ENCODE measurements around the gene S1PR1. TPM values are rescaled to one million over a fixed set of nuclear protein-coding genes. Genes with fewer than 3 reads are reported as not detected.

S1PR1 gene
- total RNA-seq, 1 donor from 2014 or later: 0.29 TPM

GRCh38 chr1:101240041-101240430, 3.2 kb downstream of the S1PR1 start:
- TF ChIP-seq CTCF (conservative IDR thresholded peaks at IDR 0.05; ENCODE audit: low read depth, low read length): no peak
- H3K4me3 ChIP-seq (ENCODE audit: low read depth, low read length): no peak overlapping the region
- DNase-seq (ENCODE audit: low read depth): no peak

DNA sequence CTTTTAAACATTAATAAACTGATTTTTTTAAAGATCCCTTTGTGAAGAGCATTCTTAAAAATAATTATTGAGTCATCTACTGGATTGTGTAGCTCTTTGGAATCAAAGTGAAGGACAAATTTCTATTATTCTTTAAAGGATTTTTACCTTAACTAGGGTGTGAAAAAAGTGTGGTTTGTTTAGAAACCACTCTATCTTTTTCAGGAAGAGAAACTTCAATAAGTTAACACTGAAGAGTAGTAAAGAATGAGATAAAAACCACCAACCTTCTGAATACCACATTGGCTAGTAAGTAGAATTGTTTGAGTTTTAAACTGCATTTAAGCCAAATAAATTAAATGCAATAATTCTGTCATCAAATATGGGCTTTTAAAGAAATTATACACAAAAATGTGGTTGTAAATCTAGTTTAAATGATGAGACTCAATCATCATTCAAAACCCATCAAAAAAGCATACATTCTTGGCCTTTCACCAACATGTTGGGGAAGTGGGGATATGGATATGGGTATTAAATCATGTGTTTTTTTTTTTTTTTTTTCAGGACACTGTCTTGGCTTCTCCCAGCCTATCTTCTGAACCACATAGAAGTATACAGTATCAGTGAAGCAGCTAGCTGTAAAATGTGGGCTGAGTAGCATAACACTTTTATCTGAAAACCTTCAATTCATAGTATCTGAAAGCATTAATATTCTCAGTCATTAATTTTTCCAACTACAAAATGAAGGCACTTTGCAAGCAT, 4.8 kb downstream of the S1PR1 start:
- no peak for TF ChIP-seq CTCF (conservative IDR thresholded peaks at IDR 0.05; ENCODE audit: low read depth, low read length)
- no peak for DNase-seq (ENCODE audit: low read depth)
- H3K4me3 ChIP-seq (ENCODE audit: low read depth, low read length): no peak overlapping the region

GRCh38 chr1:101242324-101243050, 5.7 kb downstream of the S1PR1 start:
- DNase-seq (ENCODE audit: low read depth): no peak
- H3K4me3 ChIP-seq (ENCODE audit: low read depth, low read length): no peak overlapping the region
- TF ChIP-seq CTCF (conservative IDR thresholded peaks at IDR 0.05; ENCODE audit: low read depth, low read length): no peak

DNA sequence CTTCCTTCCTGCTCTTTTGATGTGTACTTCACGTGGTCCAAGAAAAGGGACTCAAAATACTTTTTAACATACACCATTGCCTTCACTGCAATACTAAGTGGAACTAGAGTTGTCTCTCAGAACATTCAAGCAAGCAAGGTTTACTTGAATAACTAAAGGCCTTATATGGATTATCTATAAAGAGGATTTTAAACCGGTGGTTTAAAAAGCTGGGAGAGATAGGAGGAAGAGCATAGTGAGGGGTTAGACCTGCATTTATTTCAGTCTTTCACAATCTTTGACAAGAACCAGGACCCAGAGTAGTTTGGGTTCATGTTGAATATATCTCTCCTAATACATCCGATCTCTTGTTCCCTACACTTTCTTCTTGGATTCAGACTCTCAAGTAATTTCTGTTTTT, 6.9 kb downstream of the S1PR1 start:
- no peak overlapping the region for H3K4me3 ChIP-seq (ENCODE audit: low read depth, low read length)
- no peak for TF ChIP-seq CTCF (conservative IDR thresholded peaks at IDR 0.05; ENCODE audit: low read depth, low read length)
- no peak for DNase-seq (ENCODE audit: low read depth)

GRCh38 chr1:101244842-101245241, 8.0 kb downstream of the S1PR1 start:
- DNase-seq (ENCODE audit: low read depth): no peak
- TF ChIP-seq CTCF (conservative IDR thresholded peaks at IDR 0.05; ENCODE audit: low read depth, low read length): no peak
- no peak overlapping the region for H3K4me3 ChIP-seq (ENCODE audit: low read depth, low read length)

DNA sequence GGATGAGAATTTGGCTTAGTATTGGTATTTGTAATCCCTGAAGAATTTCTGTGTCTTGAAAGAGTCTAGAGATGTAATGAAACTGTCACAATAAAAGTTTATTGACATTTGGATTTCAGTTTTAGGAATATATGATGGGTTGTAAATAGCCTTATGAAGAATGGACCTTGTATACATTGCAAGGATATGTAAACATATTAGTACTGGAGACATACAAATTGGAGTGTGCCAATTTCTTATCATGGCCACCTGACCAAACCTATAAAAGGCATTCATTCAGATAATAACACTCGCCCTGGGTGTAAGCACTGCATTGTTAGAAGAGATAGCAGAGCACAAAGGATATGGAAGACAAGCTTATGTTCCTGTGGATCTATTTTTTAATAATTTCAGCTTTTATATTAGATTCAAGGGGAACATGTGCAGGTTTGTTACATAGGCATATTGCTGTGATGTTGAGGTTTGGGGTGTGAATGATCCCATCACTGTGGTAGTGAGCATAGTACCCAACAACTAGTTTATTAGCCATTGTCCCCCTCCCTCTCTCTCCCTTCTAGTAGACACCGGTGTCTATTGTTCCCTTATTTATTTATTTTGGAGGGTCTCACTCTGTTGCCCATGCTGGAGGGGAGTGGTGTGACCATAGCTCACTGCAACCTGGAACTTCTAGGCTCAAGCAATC, 8.6 kb downstream of the S1PR1 start:
- TF ChIP-seq CTCF (conservative IDR thresholded peaks at IDR 0.05; ENCODE audit: low read depth, low read length): no peak
- DNase-seq (ENCODE audit: low read depth): no peak
- no peak overlapping the region for H3K4me3 ChIP-seq (ENCODE audit: low read depth, low read length)
